AG08396 (cell line): ENCODE data around the gene ATG2A.
"Not testable (repeated sequence)": the region's sequence is repeated elsewhere in the genome, so short reads cannot be mapped to it uniquely, and the experiment has no call there.

ENCODE experiments used
- DNase-seq: peaks from one replicate; pipeline ENCODE4 v3.0.0; 2012; ENCODE audit warnings: low spot score, mixed read lengths

ATG2A gene

GRCh38 chr11:64854534-64855502 is 62.2 kb downstream of the ATG2A start:
- peak; percentile 95 for DNase-seq

DNA sequence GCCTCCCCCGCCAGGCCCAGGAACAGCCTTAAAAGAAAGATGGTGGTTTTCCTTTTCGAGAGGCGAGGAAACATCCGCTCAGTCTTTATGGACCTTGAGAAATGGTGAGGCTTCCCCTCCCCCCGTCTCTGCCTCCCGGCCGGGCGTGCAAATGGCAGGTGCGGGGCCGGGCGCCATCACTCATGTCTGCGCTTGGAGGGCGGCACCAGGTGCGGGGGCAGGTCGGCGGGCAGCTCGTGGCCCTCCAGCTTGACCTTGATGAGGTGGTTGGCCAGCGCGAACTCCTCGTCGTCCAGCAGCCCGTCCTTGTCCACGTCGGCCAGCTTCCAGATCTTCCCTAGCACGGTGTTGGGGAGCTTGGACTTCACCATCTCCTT is 62.9 kb downstream of the ATG2A start:
- DNase-seq, result no peak

DNA sequence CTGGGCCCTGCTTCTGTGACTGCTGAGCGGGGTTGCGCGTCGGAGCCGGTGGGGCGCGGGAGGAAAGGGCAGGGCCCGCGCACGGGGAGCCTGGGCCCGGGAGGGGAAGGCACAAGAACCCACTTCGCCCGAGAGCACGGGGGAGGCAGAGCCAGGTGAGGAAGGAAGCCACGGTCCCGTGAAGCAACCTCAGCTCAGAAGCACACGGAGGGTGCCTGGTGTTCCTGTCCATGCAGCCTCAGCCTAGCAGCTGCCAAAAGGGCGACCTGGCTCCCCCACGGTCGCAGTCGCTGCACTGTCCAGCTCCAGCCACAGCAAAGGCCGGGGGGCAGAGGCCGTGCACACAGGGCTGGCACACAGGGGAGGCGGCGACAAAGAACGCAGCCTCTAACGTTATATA is 63.3 kb downstream of the ATG2A start:
- DNase-seq, result no peak

- DNase-seq, result no peak
Observed at GRCh38 chr11:64852804-64853509, 64.1 kb downstream of the ATG2A start.

DNA sequence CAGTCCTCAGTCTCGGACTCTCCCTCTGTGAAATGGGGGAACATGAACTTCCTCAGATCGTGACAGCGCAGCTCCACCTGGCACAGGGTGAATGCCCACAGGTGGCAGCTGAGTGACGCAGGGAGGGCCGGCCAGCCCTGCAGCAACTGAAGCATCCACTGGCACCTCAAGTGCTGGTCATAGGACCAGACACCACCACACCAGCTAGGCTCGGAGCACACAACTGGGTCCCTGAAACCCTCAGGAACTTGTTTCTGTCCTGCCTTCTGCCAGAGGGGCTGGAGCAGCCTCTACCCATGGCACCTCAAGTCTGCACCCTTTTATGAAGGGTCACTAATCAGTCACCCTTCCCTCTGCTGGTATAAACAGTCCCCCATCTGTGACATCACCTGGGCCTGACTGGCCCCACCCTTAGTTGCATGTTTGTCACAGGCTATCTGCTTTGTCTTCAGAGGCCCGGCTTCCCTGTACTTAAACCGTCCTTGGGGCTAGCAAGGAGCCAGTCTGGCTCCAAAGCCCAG is 65.1 kb downstream of the ATG2A start:
- no peak for DNase-seq

DNA sequence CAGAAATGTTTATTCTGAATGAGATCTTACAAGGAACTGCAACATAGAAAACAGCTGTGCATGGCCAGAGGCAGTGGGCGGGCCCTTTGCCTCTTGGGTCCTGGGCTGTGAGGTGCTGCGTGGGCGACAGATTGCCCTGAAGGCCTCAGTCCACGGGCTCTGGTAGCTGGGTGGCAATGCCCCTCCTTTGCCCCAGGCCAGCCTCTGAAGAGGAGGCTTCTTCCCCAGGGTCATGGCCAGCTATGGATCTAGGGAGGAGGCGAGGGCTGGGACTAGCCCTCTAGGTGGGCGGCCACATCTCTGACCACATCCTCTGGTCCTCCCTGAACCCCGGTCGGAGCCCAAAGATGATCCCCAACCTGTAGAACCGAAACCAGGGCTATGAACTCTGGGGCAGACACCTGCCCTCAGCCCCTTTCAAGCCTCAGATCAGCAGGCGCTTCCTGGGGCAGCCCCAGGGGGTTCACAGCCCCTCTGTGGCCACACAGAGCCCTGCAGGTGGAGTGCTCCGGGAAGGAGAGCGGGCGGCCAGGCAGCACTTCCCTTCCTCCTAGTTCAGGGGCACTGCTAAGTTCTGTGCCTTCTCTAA is 65.9 kb downstream of the ATG2A start:
- DNase-seq, result peak; percentile 56

GRCh38 chr11:64849598-64850356 is 67.2 kb downstream of the ATG2A start:
- no peak for DNase-seq

- no peak for DNase-seq
Observed at GRCh38 chr11:64848826-64849597, 68.0 kb downstream of the ATG2A start.

DNA sequence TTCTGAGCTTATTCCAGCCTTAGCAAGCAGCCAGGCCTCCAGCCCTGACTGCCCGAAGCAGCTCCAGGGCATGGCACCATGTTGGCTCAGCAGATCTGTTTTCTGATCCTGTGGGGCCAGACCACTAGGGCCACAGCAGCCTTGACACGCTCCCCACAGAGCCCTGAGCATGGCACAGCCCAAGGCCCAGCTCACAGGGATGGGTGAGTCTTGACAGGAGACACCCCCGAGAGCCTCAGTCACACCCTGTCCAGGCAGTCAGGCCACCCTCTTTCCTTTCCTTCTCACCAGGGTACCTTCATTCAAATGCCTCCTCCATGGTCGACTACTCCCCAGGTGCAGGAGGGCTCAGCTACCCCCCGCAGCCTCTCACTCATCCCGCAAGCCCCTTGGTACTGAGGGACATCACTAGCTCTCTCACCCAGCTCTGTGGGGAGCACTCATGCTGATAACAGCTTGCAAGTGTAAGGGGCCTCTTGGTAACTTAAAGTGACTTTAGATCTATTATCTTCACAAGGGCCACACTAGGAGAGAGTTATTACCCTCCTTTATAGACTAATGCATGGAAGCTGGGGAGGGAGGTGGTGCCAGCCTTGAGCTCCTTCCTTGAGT is 68.7 kb downstream of the ATG2A start:
- DNase-seq, result no peak

DNA sequence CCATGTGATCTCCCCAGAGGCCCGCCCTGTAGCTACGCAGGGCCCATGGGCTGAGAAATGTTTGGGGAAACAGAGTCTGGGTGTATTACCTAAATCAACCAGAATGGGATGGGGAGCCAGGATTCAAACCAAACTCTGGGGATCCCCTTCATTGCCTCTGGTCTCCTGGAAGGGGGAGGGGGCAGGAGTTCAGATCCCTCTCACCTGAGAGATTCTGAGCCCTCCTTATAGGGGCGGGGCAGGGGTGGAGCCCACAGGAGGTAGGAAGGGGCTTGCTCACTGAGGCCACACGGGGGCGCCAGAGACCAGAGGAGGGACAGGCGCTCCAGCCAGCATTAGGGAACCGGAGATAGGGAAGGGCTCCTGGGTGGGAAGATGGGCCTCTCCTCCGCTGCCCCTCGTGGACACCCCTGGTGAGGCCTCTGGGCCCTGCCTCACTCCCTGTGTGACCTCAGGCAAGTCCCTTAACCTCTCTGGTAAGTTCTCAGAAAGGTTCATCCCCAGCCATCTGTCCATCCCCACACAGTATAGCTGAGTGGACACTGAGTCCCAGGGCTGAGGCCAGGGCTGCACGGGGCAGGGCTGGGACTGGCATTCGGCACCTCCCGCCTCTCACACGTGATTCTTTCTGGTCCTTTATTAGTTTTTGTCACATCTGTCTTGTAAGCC is 69.9 kb downstream of the ATG2A start:
- DNase-seq, result peak; percentile 94

DNA sequence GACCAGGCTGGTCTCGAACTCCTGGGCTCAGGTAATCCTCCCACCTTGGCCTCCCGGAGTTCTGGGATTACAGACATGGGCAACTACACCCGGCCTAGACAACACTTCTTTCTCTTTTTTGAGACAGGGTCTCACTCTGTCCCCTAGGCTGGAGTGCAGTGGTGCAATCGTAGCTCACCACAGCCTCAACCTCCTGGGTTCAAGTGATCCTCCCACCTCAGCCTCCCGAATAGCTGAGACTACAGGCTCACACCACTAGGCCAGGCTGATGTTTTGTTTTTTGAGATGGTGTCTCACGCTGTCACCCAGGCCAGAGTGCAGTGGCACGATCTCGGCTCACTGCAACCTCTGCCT is 71.3 kb downstream of the ATG2A start:
- DNase-seq, result not testable (repeated sequence)

DNA sequence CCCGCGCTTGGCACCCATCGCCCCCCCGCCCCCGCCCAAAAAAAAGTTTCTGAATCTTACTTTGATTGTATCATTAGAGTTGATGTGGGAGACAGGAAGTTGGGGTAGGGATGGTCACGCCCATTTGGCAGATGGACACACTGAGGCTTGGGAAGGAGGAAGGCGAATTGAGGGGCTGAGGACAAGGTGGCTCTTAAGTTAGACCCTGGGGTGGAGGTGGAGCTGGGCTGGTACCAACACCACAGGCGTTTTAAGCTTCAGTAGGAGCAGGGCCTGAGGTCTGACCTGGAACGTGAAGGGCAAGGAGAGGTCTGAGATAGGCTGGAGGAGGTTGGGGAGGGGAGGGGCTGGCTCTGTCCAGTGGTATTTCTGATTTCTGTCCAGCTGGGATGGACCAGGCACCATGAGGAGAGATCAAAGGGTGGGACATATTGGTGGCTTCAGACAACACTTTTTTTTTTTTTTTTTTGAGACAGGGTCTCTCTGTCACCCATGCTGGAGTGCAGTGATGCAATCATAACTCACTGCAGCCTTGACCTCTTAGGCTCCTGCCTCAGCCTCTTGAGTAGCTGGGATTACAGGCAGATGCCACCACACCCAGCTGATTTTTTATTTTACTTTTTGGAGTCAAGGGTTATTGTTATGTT is 71.8 kb downstream of the ATG2A start:
- DNase-seq, result no peak
